KMS-11 (cell line): ENCODE results near the gene SPATA16.

ENCODE experiments used
- H2AFZ ChIP-seq: fragments of 200-600 bp; sonication (generic); 2 replicates; pipeline ENCODE4 v1.6.1; 2016; ENCODE audit warnings: antibody characterized with exemption, mixed run types, low read depth
- H3K27ac ChIP-seq: fragments of 200-600 bp; sonication (generic); 2 replicates; pipeline ENCODE4 v1.6.1; 2016; ENCODE audit warnings: mild to moderate bottlenecking, mixed run types
- H3K27me3 ChIP-seq: fragments of 200-600 bp; sonication (generic); 2 replicates; pipeline ENCODE4 v1.6.1; 2017; ENCODE audit warnings: mild to moderate bottlenecking, low read depth, mixed run types, moderate library complexity; ENCODE audit not compliant: insufficient read depth
- H3K36me3 ChIP-seq: fragments of 200-600 bp; sonication (generic); 2 replicates; pipeline ENCODE4 v1.6.1; 2017; ENCODE audit warnings: mild to moderate bottlenecking, mixed run types; ENCODE audit not compliant: insufficient read depth
- H3K4me1 ChIP-seq: fragments of 200-600 bp; sonication (generic); 2 replicates; pipeline ENCODE4 v1.6.1; 2016; ENCODE audit warnings: mild to moderate bottlenecking, low read depth, mixed run types; ENCODE audit not compliant: poor library complexity, severe bottlenecking
- H3K4me2 ChIP-seq: fragments of 200-600 bp; sonication (generic); 2 replicates; pipeline ENCODE4 v1.7.0; 2016; ENCODE audit warnings: mild to moderate bottlenecking, mixed run types
- H3K4me3 ChIP-seq: fragments of 200-600 bp; sonication (generic); IDR thresholded peaks from 2 replicates; pipeline ENCODE4 v1.6.1; 2017; ENCODE audit warnings: low read depth, low read length, mixed read lengths; ENCODE audit not compliant: insufficient read depth
- H3K79me2 ChIP-seq: fragments of 200-600 bp; sonication (generic); 2 replicates; pipeline ENCODE4 v1.6.1; 2016; ENCODE audit warnings: low read depth, mixed run types; ENCODE audit not compliant: insufficient read depth
- H3K9ac ChIP-seq: fragments of 200-600 bp; sonication (generic); 2 replicates; pipeline ENCODE4 v1.6.1; 2016; ENCODE audit warnings: mild to moderate bottlenecking, mixed run types
- H4K20me1 ChIP-seq: fragments of 200-600 bp; sonication (generic); 2 replicates; pipeline ENCODE4 v1.6.1; 2016; ENCODE audit warnings: mild to moderate bottlenecking, mixed run types; ENCODE audit not compliant: insufficient read depth
- CTCF ChIP-seq: fragments of 200-600 bp; sonication (generic); conservative IDR thresholded peaks from 2 replicates; pipeline ENCODE4 v1.6.1; 2017; ENCODE audit warnings: low read depth, mild to moderate bottlenecking, antibody characterized with exemption, low read length, moderate library complexity, mixed read lengths

Gene SPATA16

GRCh38 chr3:173089283-173089682 is 51.8 kb downstream of the SPATA16 start:
- H3K9ac ChIP-seq: no peak overlapping the region
- H3K36me3 ChIP-seq: no peaks in the 10 kb centered on the region
- H3K4me2 ChIP-seq: no peak overlapping the region
- H3K4me3 ChIP-seq: no peak overlapping the region
- H3K79me2 ChIP-seq: no peaks in the 10 kb centered on the region
- TF ChIP-seq CTCF: no peak
- H2AFZ ChIP-seq: no peak overlapping the region
- H3K4me1 ChIP-seq: no peaks in the 10 kb centered on the region
- no peaks in the 10 kb centered on the region for H3K27me3 ChIP-seq
- no peak overlapping the region for H3K27ac ChIP-seq
- no peaks in the 10 kb centered on the region for H4K20me1 ChIP-seq

GRCh38 chr3:173078525-173078924 is 62.5 kb downstream of the SPATA16 start:
- Histone ChIP-seq H3K4me2 (no peak overlapping the region), H3K9ac (no peak overlapping the region), H2AFZ (0 out of 2 replicates have a peak overlapping the region, but pooled peaks have one; percentile 2), H4K20me1 (no peaks in the 10 kb centered on the region), H3K27me3 (no peaks in the 10 kb centered on the region), H3K36me3 (no peaks in the 10 kb centered on the region), H3K4me1 (no peaks in the 10 kb centered on the region), H3K4me3 (no peak overlapping the region), H3K79me2 (no peaks in the 10 kb centered on the region), H3K27ac (no peak overlapping the region)
- no peak for TF ChIP-seq CTCF

- no peak for TF ChIP-seq CTCF
- Histone ChIP-seq H2AFZ (no peak overlapping the region), H3K9ac (no peak overlapping the region), H3K4me2 (peak overlapping the region; percentile 66), H3K4me1 (peaks cover 26% of the 10 kb centered on the region), H3K4me3 (no peak overlapping the region), H4K20me1 (no peaks in the 10 kb centered on the region), H3K79me2 (no peaks in the 10 kb centered on the region), H3K27me3 (no peaks in the 10 kb centered on the region), H3K36me3 (no peaks in the 10 kb centered on the region), H3K27ac (no peak overlapping the region)
Measured at GRCh38 chr3:173066044-173067004, 74.7 kb downstream of the SPATA16 start.

- no peak overlapping the region for H2AFZ ChIP-seq
- H3K27ac ChIP-seq: no peak overlapping the region
- peak overlapping the region; percentile 66 for H3K4me2 ChIP-seq
- no peaks in the 10 kb centered on the region for H3K79me2 ChIP-seq
- H4K20me1 ChIP-seq: no peaks in the 10 kb centered on the region
- H3K4me3 ChIP-seq: no peak overlapping the region
- no peaks in the 10 kb centered on the region for H3K36me3 ChIP-seq
- H3K27me3 ChIP-seq: no peaks in the 10 kb centered on the region
- H3K9ac ChIP-seq: no peak overlapping the region
- TF ChIP-seq CTCF: no peak
- H3K4me1 ChIP-seq: peaks cover 26% of the 10 kb centered on the region
Measured at GRCh38 chr3:173065543-173065981, 75.5 kb downstream of the SPATA16 start.
